ENCODE measurements around the gene ARHGAP8. TPM values are rescaled to one million over a fixed set of nuclear protein-coding genes. Genes with fewer than 3 reads are reported as not detected.

Gene ARHGAP8
- total and polyA plus RNA-seq, 2 donors (not counting 3 experiments of a cell fraction or from before 2014, with no cell fraction given), result not detected

- H2AFZ ChIP-seq (ENCODE audit: low read depth, low read length), result no peak overlapping the region
- POLR2A ChIA-PET, result no interaction called here
- BruUV-seq (replicated peaks), result no TSS peak
Observed at GRCh38 chr22:44846726-44847275, 94.4 kb downstream of the ARHGAP8 start.

More at GRCh38 chr22:44846726-44847275, 94.4 kb downstream of the ARHGAP8 start:
- no peaks in the 10 kb centered on the region for H3K9me3 ChIP-seq (replicated peaks; ENCODE audit: control insufficient read depth, insufficient read depth, low read length)
- no peaks in the 10 kb centered on the region for H3K36me3 ChIP-seq (ENCODE audit: control insufficient read depth in 2 of 2, extremely low read depth in 1 of 2, insufficient read depth in 2 of 2, low read length in 2 of 2)
- H3K4me3 ChIP-seq (replicated peaks in 1 of 3; ENCODE audit: insufficient read depth in 1 of 3, low read depth in 1 of 3, low read length in 3 of 3), result no peak overlapping the region
- dilution Hi-C loops (cut with MboI; ENCODE audit: extremely low pct_ligation_motif_present, low sequenced_read_pairs), result no loop called here
- intact Hi-C loops (cut with micrococcal nuclease), result no loop called here
- H3K9ac ChIP-seq (replicated peaks; ENCODE audit: extremely low read depth, insufficient read depth, low read length), result no peak overlapping the region
- no peak for DNase-seq (ENCODE audit: low read depth, low spot score)
- no peak for FAIRE-seq
- H3K4me2 ChIP-seq (ENCODE audit: insufficient read depth, low read length), result no peak overlapping the region
- H3K27ac ChIP-seq (ENCODE audit: insufficient read depth, low read depth, low read length), result no peak overlapping the region
- H3K27me3 ChIP-seq (ENCODE audit: control insufficient read depth in 2 of 2, insufficient read depth in 2 of 2, low read length in 2 of 2), result no peaks in the 10 kb centered on the region
- H3K79me2 ChIP-seq (ENCODE audit: control insufficient read depth, insufficient read depth, low read length), result no peaks in the 10 kb centered on the region
- H4K20me1 ChIP-seq (replicated peaks; ENCODE audit: control insufficient read depth, extremely low read depth, insufficient read depth, low read length), result no peaks in the 10 kb centered on the region
- CTCF ChIA-PET, result no interaction called here
- TF ChIP-seq POLR2A (IDR thresholded peaks at IDR 0.05; ENCODE audit: low read depth, low read length) (no peak), FOS (IDR thresholded peaks at IDR 0.05; ENCODE audit: borderline replicate concordance, insufficient read depth, low read length) (no peak), GATA2 (IDR thresholded peaks at IDR 0.05; ENCODE audit: insufficient read depth, insufficient read length, low read depth, low read length) (no peak), EZH2 (IDR thresholded peaks at IDR 0.05; ENCODE audit: borderline replicate concordance, low read depth, low read length, severe bottlenecking) (no peak), MYC (IDR thresholded peaks at IDR 0.05; ENCODE audit: low read depth, low read length) (no peak), JUN (IDR thresholded peaks at IDR 0.05; ENCODE audit: borderline replicate concordance, insufficient read depth, insufficient read length, low read depth) (no peak), CTCF (IDR thresholded peaks at IDR 0.05; ENCODE audit: extremely low read depth in 1 of 2, insufficient read depth in 1 of 2, low read depth in 1 of 2, low read length in 2 of 2) (no peak), MAX (IDR thresholded peaks at IDR 0.05; ENCODE audit: insufficient read depth, insufficient read length) (no peak), POLR2AphosphoS5 (IDR thresholded peaks at IDR 0.05; ENCODE audit: insufficient read depth, low read depth, low read length) (no peak)
- H3K4me1 ChIP-seq (ENCODE audit: control insufficient read depth, extremely low read depth, insufficient read depth, low read length), result no peaks in the 10 kb centered on the region
- no peaks in the 10 kb centered on the region for H3K9me1 ChIP-seq (replicated peaks; ENCODE audit: control insufficient read depth, extremely low read depth, insufficient read depth, low read length)
